Adrenal gland (tissue), 5 donors: Measurements from ENCODE around the gene SLC22A12.

ENCODE experiments used
- POLR2A ChIP-seq, 2 donors: fragments of 450-650 bp; IDR thresholded peaks; one replicate each; pipeline ENCODE4 v1.6.1; 2017; ENCODE audit warnings: antibody characterized with exemption in 2 of 2, mild to moderate bottlenecking in 2 of 2, moderate library complexity in 1 of 2
- TF ChIP-seq, protein P1 (sequence below), 6 experiments: fragments of 450-650 bp in 4 of 6; fragments of 200-600 bp in 2 of 6; sonication (generic) in 1 of 6; IDR thresholded peaks; 1 replicate in 5 of 6; 2 replicates in 1 of 6; pipeline versions ENCODE4 v1.5.1 to v1.8.0; 2016 to 2021; ENCODE audit warnings: antibody characterized with exemption in 6 of 6, mild to moderate bottlenecking in 2 of 6, moderate library complexity in 1 of 6
- donor health status: DM: no; HTN: no; CAD: no.

DNA sequence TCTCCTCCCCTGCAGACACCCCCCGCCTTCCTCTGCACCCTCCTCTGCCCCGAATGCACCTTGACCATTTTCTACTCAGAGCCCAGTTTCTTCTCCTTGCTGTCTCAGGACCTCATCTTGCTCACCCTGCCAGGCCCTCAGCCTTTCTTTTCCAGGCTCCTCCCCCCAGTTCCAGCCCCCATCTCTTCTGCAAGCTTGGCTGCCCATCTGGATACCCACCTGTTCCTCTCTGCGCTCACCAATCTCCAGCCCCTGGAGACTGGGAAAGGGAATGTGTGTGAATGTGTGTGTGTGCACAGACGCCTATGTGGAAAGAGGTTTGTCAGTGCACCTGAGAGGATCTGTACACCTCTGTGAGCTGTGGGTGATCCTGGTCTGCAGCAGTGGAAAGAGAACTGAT, 36.4 kb downstream of the SLC22A12 start:
- TF ChIP-seq, protein P1, sequence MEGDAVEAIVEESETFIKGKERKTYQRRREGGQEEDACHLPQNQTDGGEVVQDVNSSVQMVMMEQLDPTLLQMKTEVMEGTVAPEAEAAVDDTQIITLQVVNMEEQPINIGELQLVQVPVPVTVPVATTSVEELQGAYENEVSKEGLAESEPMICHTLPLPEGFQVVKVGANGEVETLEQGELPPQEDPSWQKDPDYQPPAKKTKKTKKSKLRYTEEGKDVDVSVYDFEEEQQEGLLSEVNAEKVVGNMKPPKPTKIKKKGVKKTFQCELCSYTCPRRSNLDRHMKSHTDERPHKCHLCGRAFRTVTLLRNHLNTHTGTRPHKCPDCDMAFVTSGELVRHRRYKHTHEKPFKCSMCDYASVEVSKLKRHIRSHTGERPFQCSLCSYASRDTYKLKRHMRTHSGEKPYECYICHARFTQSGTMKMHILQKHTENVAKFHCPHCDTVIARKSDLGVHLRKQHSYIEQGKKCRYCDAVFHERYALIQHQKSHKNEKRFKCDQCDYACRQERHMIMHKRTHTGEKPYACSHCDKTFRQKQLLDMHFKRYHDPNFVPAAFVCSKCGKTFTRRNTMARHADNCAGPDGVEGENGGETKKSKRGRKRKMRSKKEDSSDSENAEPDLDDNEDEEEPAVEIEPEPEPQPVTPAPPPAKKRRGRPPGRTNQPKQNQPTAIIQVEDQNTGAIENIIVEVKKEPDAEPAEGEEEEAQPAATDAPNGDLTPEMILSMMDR (IDR thresholded peaks at IDR 0.05) = no peak
- no peak for TF ChIP-seq POLR2A (IDR thresholded peaks at IDR 0.05)
